ENCODE measurements around the gene GTF2H4.
A peak's percentile ranks its signal among the peaks of the same experiment; 100 is the strongest.
"Not testable (repeated sequence)": the region's sequence is repeated elsewhere in the genome, so short reads cannot be mapped to it uniquely, and the experiment has no call there.

The GTF2H4 gene

GRCh38 chr6:30907758-30908591, at the start of gene GTF2H4:
Gene GTF2H4 (plus strand): TSS chr6:30908207.
- TF ChIP-seq POLR2AphosphoS5 (IDR thresholded peaks at IDR 0.05; ENCODE audit: borderline replicate concordance, low read depth, low read length) (no peak; the same call in 1 of the 2 replicates), FOXP2 (optimal IDR thresholded peaks at IDR 0.05; ENCODE audit: control extremely low read depth, extremely low read length, insufficient read depth) (no peak), EZH2 (IDR thresholded peaks at IDR 0.05) (no peak)
- DNase-seq (ENCODE audit: low read depth, low spot score) = peak; percentile 96
- Histone ChIP-seq H3K27ac (no peak within 1 kb of the TSS), H3K4me3 (peak within 1 kb of the TSS; percentile 100), H3K9ac (ENCODE audit: insufficient read length) (peak within 1 kb of the TSS; percentile 96), H3K36me3 (ENCODE audit: insufficient read depth, low read length) (peaks cover 14% of the 10 kb centered on the region; the same call in 1 of the 2 replicates), H3K9me3 (ENCODE audit: low read depth, low read length) (no peaks in the 10 kb centered on the region)

GRCh38 chr6:30859726-30860125, 48.3 kb upstream of the GTF2H4 start:
- DNase-seq (ENCODE audit: low read depth, low spot score); H3K27ac ChIP-seq; H3K36me3 ChIP-seq (ENCODE audit: insufficient read depth, low read length); H3K4me3 ChIP-seq; H3K9ac ChIP-seq (ENCODE audit: insufficient read length); H3K9me3 ChIP-seq (ENCODE audit: low read depth, low read length): not testable (repeated sequence)

DNA sequence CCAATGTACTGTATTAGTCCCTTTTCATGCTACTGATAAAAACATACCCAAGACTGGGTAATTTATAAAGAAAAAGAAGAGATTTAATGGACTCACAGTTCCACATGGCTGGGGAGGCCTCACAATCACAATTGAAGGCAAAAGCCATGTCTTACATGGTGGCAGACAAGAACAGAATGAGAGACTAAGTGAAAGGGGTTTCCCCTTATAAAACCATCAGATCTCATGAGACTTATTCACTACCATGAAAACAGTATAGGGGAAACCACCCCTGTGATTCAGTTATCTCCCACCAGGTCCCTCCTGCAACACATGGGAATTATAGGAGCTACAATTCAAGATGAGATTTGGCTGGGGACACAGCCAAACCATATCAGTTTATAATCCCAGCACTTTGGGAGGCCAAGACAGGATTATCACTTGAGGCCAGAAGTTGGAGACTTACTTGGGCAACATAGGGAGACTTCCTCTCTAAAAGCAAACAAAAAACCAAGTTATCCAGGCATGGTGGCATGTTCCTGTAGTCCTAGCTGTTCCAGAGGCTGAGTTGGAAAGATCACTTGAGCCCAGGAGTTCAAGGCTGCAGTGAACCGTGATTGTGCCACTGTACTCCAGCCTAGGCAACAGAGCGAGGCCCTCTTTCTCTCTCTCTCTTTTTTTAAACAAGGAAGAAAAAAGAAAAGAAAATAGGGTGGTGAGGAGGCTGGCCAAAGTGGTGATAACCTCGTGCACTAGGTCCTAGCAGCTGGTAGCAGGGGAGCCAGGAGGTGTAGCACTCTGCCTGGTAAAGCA, 46.6 kb upstream of the GTF2H4 start:
- Histone ChIP-seq H3K9me3 (ENCODE audit: low read depth, low read length) (no peaks in the 10 kb centered on the region), H3K9ac (ENCODE audit: insufficient read length) (no peak overlapping the region), H3K27ac (no peak overlapping the region), H3K36me3 (ENCODE audit: insufficient read depth, low read length) (no peaks in the 10 kb centered on the region), H3K4me3 (no peak overlapping the region)
- DNase-seq (ENCODE audit: low read depth, low spot score) = no peak
- TF ChIP-seq FOXP2 (optimal IDR thresholded peaks at IDR 0.05; ENCODE audit: control extremely low read depth, extremely low read length, insufficient read depth) (no peak), EZH2 (IDR thresholded peaks at IDR 0.05) (no peak), POLR2AphosphoS5 (IDR thresholded peaks at IDR 0.05; ENCODE audit: borderline replicate concordance, low read depth, low read length) (no peak)

GRCh38 chr6:30862156-30862875, 45.7 kb upstream of the GTF2H4 start:
- no peak overlapping the region for H3K4me3 ChIP-seq

GRCh38 chr6:30864325-30864724, 43.7 kb upstream of the GTF2H4 start:
- H3K36me3 ChIP-seq (ENCODE audit: insufficient read depth, low read length) = no peaks in the 10 kb centered on the region
- no peak overlapping the region for H3K4me3 ChIP-seq
- no peak for TF ChIP-seq FOXP2 (optimal IDR thresholded peaks at IDR 0.05; ENCODE audit: control extremely low read depth, extremely low read length, insufficient read depth)
- no peak for TF ChIP-seq EZH2 (IDR thresholded peaks at IDR 0.05)
- TF ChIP-seq POLR2AphosphoS5 (IDR thresholded peaks at IDR 0.05; ENCODE audit: borderline replicate concordance, low read depth, low read length) = no peak
- no peak overlapping the region for H3K27ac ChIP-seq
- no peak overlapping the region for H3K9ac ChIP-seq (ENCODE audit: insufficient read length)
- H3K9me3 ChIP-seq (ENCODE audit: low read depth, low read length) = peaks cover 7% of the 10 kb centered on the region; the same call in 1 of the 2 replicates
- no peak for DNase-seq (ENCODE audit: low read depth, low spot score)

More at GRCh38 chr6:30862156-30862875, 45.7 kb upstream of the GTF2H4 start:
- no peak overlapping the region for H3K27ac ChIP-seq
- H3K36me3 ChIP-seq (ENCODE audit: insufficient read depth, low read length) = no peaks in the 10 kb centered on the region
- no peak for DNase-seq (ENCODE audit: low read depth, low spot score)
- no peaks in the 10 kb centered on the region for H3K9me3 ChIP-seq (ENCODE audit: low read depth, low read length)
- no peak for TF ChIP-seq POLR2AphosphoS5 (IDR thresholded peaks at IDR 0.05; ENCODE audit: borderline replicate concordance, low read depth, low read length)
- H3K9ac ChIP-seq (ENCODE audit: insufficient read length) = no peak overlapping the region

DNA sequence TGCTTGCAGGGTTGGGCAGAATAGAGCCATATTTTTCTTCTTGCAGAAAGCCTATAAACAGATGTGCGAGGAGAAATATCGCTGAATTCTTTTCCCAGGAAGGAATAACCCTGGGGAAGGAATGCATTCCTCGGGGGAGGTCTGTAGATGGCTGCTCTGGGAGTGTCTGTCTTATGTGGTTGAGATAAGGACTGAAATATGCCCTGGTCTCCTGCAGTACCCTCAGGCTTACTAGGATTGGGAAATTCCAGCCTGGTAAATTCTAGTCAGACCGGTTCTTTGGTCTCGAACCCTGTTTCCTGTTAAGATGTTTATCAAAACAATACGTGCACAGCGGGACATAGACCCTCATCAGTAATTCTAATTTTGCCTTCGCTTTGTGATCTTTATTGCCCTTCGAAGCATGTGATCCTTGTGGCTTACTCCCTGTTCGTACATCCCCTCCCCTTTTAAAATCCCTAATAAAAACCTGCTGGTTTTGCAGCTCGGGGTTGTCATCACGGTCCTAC, 38.7 kb upstream of the GTF2H4 start:
- Histone ChIP-seq H3K4me3 (peak overlapping the region; percentile 50; the same call in 1 of the 2 replicates), H3K9me3 (ENCODE audit: low read depth, low read length) (peaks cover 18% of the 10 kb centered on the region), H3K27ac (peak overlapping the region; percentile 97)
- peak; percentile 91 for DNase-seq (ENCODE audit: low read depth, low spot score)
- not testable (repeated sequence) for H3K36me3 ChIP-seq (ENCODE audit: insufficient read depth, low read length); H3K9ac ChIP-seq (ENCODE audit: insufficient read length)

GRCh38 chr6:30870546-30870945, 37.5 kb upstream of the GTF2H4 start:
- H3K27ac ChIP-seq = peak overlapping the region; percentile 97; the same call in 1 of the 2 replicates
- no peak overlapping the region for H3K4me3 ChIP-seq
- peaks cover 18% of the 10 kb centered on the region for H3K9me3 ChIP-seq (ENCODE audit: low read depth, low read length)
- H3K36me3 ChIP-seq (ENCODE audit: insufficient read depth, low read length) = no peaks in the 10 kb centered on the region
- no peak overlapping the region for H3K9ac ChIP-seq (ENCODE audit: insufficient read length)
- no peak for DNase-seq (ENCODE audit: low read depth, low spot score)
- TF ChIP-seq EZH2 (IDR thresholded peaks at IDR 0.05) (no peak), FOXP2 (optimal IDR thresholded peaks at IDR 0.05; ENCODE audit: control extremely low read depth, extremely low read length, insufficient read depth) (no peak), POLR2AphosphoS5 (IDR thresholded peaks at IDR 0.05; ENCODE audit: borderline replicate concordance, low read depth, low read length) (no peak)

DNA sequence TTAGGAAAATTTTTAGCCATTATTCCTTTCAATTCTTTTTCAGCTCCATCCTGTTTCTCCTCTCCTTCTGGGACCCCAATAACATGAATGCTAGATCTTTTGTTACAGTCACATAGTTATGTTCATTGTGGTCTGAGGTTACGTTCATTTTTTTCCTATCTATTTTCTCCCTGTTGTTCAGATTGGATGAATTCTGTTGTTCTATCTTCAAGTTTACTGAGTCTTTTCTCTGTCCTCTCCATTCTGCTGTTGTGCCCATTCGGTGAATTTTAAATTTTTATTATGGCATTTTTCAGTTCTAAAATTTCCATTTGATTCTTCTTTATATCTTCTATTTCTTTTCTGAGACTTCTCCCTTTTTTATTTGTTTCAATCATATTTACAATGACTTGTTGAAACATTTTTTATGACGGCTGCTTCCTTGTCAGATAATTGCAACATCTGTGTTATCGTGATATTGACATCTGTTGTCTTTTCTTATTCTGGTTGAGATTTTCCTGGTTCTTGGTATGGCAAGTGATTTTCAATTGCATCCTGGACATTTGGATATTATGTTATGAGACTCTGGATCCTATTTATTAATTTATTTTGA, 36.3 kb upstream of the GTF2H4 start:
- no peak overlapping the region for H3K4me3 ChIP-seq
- no peaks in the 10 kb centered on the region for H3K36me3 ChIP-seq (ENCODE audit: insufficient read depth, low read length)
- H3K9ac ChIP-seq (ENCODE audit: insufficient read length) = no peak overlapping the region
- no peak for TF ChIP-seq EZH2 (IDR thresholded peaks at IDR 0.05)
- no peak for TF ChIP-seq FOXP2 (optimal IDR thresholded peaks at IDR 0.05; ENCODE audit: control extremely low read depth, extremely low read length, insufficient read depth)
- TF ChIP-seq POLR2AphosphoS5 (IDR thresholded peaks at IDR 0.05; ENCODE audit: borderline replicate concordance, low read depth, low read length) = no peak
- peaks cover 18% of the 10 kb centered on the region for H3K9me3 ChIP-seq (ENCODE audit: low read depth, low read length)
- H3K27ac ChIP-seq = no peak overlapping the region
- DNase-seq (ENCODE audit: low read depth, low spot score) = no peak
